HS-27A (cell line): ENCODE measurements around the gene UBR4.
"Not testable (repeated sequence)": the region's sequence is repeated elsewhere in the genome, so short reads cannot be mapped to it uniquely, and the experiment has no call there.

Experiments used
- DNase-seq: peaks from one replicate; pipeline ENCODE4 v3.0.0-alpha.2; 2012; ENCODE audit warnings: low read depth, missing footprints

UBR4 gene

DNA sequence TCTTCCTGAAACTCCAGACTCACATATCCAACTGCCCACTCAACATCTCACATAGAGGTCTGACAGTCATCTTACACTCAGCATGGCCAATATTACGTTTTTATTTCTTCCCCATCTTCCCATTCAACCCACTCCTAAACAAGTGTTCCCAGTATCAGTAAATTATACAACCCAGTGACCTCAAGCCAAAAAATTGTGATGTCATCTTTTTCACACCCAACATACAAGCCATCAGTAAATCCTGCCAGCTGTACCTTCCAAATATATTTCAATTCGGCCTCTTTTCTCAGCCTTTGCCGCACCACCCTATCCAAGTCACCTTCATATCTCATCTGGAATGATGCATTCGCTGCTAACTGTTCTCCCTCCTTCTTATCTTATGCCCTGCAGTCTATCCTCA is 19.6 kb downstream of the UBR4 start:
- DNase-seq = no peak

DNA sequence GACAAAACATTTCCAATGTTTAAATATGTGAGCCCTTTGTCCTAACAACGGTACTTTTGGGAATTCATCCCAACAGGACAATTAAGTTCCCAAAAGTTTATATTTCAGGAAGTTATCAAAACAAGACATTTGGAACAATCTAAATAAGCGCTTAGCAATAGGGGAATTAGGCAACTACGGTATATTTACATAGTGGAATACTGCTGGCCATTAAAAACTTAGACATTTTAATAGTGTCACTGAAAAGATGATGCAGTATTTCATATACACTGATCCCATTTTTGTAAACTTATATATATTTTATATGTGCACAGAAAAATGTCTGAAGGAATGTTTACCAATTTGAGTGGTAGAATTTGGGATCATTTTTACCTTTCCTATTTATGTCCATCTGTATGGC is 20.8 kb downstream of the UBR4 start:
- no peak for DNase-seq

DNA sequence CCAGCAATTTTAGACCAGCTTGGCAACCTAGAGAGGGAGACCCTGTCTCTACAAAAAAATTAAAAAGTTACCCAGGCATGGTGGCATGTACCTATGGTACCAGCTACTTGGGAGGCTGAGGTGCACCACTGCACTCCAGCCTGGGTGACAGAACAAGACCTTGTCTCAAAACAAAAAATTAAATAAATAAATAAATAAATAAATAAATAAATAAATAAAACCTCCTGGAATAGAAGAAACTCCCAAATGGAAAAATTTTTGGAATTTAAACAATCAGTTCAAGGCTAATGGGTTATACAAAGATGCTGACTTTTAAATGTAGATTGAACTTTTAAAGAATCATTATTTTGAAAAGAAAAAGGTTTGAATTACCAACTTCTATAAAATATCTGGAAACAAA is 22.2 kb downstream of the UBR4 start:
- DNase-seq = no peak

DNA sequence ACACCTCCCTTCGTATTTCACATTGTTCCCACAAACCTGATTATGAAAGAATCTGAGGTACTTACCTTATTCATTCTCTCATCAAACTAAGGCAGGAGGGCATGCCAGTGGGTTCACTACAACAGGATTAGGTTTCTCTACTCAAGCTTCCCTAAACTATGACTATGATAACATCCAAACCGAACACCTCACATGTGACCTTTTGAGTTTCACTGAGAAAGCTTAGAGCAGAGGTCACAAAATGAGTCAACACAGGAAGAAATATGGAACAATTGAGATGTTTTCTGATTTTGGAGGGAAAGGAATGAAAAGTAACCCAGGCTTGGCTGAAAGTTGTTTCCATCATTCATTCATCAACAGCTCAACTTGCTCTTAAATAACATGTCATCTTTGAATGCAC is 24.1 kb downstream of the UBR4 start:
- DNase-seq = no peak

DNA sequence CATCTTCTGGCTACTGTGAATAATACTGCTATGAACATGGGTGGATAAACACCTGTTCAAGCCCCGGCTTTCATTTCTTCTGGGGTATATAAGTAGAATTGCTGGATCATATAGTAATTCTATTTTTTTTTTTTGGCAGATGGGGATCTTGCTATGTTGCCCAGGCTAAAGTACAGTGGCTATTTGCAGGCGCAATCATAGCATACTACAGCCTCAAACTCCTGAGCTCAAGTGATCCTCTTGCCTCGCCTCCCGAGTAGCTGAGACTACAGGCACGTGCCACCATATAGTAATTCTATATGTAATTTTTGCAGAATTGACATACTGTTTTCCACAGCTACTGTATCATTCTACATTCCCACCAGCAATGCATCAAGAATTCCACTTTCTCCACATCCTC is 27.8 kb downstream of the UBR4 start:
- DNase-seq = no peak

DNA sequence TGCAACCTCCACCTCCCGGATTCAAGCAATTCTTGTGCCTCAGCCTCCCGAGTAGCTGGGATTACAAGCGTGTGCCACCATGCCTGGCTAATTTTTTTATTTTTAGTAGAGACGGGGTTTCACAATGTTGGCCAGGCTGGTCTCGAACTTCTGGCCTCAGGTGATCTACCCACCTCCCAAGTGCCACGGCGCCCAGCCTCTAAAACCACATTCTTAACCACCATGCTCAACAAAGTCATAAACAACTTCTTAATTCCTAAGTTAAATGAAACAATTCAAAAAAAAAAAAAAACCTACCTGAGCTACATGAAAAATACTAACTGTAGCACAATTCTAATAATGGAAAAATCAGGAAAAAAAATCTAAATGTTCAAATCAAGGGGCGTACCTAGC is 29.8 kb downstream of the UBR4 start:
- DNase-seq = not testable (repeated sequence)

DNA sequence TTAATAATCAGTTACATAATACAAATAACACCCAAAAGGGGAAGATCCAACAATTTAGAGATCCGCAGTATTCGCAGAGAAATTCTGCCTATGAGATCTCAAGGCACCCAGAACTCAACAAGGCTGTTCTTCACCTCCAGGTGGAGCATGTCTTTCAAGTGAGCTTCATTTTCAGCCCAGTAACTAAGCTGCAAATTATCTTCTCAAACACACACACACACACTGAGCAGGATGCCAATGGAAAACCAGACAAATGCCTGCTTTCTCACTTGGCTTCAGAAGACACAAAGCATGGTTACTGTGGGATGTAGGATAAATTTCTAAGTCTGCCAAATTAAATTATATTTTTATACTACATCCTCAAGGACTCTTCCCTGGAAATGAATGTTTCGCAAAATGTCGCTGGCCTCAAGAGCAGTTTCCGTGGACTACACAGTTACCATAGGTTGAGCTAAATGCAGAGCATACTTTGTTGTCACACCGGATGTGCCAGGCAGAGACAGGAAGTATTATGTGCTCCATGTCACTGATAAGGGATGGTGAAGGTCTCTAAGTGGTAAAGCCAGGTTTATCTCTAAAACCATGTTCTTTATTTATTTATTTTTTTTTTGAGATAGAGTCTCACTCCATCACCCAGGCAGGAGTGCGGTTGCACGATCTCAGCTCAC is 30.3 kb downstream of the UBR4 start:
- no peak for DNase-seq

DNA sequence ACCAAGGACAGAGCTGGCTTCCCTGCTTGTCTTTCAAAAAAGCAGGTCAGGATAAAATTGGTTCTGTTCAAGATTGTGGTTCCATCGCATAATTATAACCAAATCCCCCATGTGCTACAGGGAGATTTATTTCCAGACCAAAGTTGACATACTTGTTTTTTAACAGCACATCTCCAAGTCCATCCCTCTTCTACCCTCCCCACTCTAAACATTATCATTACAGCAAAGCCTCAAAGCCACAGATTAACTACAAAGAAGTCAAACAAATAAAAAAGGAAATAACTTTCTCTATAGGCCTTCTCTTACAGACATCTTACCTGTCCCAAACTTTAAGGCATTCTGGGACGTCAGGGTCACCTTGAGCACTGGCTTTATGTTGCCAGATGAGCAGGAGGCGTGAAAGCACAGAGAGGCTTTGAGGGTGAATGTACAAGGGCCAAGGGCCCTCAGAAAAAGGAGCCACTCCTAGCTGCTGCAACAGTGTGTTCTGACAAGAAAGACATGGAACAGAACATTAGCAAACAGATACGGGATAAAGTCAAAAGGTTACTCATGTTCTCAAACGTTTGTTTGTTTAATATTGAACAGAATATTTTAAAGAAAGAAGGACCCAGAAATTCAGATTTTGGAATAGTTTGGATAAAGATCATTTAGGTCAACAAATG is 31.2 kb downstream of the UBR4 start:
- DNase-seq = no peak

DNA sequence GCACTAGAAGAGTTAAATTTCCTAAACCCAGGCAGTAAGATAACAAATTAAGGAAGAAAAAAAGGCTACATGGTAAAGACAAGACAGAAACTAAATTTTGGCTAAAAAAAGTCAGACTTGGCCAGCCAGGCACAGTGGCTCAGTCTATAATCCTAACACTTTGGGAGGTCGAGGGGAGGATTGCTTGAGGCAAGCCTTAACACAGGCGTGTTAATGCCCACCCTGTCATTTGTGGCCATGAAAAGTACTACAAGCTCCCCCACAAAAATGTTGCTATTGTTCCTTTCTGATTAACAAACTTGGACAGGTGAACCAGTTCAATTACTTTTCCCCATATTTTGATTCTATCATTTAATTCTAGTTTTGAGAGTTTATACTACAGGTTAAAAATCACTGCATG is 32.3 kb downstream of the UBR4 start:
- no peak for DNase-seq

DNA sequence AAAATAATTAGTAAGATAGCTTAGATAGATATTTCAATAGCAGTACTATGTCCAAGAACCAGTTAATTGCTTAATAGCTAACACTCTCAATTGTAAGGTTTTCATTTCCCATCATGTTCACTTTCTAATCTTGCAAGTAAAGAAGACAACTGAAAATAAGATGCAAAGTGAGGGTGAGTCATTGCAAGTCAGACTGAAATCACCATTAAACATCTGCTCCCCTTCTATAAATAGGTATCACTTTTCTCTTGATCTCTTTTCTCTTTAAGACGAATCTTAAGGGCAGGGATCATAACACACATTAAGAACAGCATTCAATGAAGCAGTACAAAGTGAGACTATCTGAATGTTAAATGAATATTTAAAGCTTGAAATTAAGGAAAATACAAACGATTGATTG is 40.4 kb downstream of the UBR4 start:
- DNase-seq = no peak

DNA sequence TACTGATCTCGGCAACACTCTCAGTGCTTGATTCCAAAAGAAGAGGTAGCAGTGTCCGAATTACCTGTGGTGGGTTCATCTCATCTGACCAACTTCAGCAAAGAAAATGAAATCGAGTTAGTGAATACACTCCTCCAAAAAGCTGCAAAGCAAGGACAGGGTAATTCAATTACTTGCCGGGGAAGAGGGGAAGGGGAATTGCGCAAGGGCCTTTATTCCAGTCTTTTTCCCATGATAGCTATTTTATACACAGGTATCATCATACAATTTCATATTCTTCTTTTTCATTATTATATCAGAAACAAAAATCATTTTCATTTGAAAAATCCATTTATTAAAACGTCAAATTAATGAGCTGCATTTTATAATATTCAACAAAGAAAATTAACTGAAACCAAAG is 42.9 kb downstream of the UBR4 start:
- DNase-seq = no peak

DNA sequence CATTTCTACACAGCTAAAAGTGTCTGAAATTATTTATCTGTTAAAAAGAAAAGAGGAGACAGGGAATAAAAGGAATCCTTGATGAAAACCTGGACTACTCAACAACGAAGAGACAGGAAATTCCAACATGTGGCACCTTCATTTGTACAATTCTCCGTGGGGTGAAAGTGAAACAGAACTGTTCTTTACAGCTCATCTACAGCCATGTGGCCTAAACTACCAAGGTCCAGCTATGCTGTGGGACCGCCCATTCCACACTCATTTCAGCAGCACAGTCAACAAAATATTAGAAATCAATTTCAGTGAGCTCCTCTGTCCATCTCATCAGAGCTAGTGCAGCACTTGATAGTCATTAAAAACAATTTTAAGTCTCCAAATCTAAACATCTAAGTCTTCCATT is 44.0 kb downstream of the UBR4 start:
- no peak for DNase-seq

DNA sequence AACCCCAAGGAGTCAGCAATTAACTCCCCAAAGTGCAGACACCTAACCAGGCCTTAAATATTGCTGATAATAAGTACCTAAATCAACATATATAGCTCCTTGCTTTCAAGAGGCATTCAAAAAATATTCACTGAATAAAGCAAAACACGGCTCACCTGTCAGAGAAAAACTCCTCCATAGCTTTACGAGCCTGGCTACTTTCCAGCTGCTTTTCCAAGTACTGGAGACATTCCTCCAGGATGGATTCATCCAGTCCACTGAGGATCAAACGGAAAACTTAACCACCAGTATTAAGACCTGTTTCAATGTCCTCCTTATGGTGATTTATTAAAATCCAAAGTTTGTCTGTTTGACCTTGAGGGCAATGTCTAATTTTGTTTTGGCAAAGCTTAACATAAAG is 44.6 kb downstream of the UBR4 start:
- no peak for DNase-seq

DNA sequence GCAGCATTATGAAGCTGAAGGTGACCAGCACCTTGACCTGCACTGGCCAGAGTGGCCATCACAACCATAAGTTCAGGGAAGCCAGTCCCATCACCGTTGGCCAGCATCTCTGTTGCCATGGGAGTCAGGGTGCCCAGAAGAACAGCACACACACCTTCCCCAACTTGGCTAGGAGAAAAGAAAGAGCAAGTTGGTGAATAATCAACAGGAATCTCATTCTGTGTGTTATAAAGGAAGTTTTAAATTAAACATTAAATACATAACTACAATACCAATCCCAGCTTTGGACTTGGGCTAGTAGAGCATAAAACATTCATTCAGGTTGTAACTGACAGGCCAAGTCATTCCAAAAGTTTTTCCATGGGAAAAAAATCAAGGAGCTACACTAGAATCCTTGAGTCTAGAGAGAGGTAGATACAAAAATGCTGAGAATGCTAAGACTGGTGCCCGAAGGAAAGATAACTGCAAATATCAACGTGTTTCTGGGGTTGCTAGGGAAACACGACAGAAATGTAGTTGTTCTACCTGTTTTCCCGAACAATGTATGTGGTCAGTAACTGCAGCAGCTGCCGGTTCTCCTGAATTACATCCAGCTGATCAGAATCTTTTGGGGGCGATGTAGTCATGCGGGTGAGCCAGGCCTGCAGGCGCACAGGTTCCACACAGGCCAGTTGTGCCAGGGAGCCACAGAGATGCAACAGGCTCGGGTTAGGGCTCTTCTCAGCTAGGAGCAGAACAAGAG is 45.6 kb downstream of the UBR4 start:
- DNase-seq = no peak

DNA sequence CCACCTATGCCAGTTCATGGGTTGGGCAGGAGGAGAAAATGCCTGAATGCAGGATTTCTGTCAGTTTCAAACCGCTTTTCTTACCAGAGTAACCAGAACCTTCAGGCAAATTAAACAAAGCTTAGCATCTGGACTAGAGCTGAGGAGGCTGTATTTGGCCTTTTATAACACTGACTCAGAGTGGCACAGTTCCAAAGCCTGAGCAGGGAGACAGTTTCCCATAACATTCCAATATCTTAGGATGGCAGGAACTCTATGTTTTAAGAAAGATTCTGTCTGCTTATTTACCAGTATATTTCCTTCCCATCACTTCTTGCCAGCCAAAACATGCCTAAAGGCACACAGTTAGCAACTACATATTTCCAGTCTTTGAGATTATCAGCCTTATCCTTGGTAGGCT is 46.8 kb downstream of the UBR4 start:
- no peak for DNase-seq

DNA sequence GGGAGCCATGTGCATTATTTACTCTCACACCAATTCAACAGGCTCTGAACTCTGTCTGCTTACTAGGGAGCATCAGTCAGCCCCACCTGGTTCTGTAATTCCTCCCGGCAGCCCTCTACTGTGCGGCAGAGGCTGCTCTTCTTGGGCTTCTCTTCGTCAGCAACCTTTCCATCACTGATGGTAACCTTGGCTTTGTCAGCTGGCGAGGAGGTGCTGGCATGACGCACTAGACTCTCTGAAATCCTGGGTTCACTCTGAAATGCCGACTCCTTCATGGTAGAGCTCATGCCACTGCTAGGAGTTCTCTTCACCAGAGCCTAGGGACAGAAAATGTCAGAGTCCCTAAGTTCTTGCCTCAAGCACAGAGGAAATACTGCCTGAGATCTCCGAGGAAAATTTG is 49.2 kb downstream of the UBR4 start:
- no peak for DNase-seq

DNA sequence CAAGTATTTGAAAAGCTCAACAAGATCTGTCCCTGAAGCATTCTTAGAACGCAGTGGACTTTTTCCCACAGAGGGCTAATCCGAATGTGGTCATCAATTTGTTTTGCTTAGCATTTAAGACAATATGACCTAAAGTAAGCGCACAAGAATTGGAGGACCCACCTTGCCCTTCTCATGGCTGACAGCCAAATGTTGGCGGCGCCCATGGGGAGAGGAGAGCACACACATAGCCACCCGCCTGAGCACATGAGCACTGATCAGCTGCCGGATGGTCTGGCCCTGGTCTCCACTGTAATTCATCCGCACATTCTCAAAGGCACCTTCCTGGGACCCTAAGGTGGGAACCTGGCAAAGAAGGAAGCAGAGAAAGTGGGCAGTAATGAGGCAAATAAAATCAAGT is 52.4 kb downstream of the UBR4 start:
- DNase-seq = no peak

DNA sequence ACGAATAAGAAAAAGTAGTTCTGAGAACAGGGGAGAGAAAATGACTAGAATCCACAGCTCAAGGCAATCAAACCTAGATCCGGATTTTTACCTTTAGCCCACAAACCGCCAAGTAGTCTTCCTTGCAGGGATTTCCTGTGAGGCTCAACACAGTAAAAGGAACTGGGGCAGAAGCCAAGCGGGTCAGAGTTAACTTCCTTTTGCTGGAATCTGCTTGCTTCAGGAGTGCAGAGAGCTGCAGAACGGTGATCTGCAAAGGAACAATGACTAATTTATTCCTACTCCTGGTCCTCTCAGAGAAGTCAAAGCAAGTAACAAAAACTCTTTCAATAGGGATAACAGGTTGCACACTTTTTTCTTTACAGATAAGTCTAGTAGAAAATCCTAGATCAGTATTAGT is 53.4 kb downstream of the UBR4 start:
- no peak for DNase-seq

DNA sequence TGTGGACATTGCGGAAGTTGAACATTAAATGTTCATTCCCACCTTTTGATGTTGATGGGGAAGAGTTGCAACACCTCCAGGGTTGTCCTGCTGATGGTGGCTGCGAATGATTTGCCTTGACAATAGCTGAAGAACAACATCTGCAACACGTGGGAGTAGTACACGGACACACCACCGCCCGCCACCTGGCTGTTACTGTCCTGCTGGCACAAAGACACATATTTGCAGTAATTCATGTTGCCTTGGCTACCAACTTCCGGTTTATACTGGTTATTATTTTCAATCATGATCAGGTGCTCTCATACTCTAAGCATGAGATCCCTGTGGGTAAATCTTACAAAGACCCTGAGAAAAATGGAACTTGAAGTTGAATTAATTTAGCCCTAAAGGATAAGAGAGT is 55.2 kb downstream of the UBR4 start:
- no peak for DNase-seq

DNA sequence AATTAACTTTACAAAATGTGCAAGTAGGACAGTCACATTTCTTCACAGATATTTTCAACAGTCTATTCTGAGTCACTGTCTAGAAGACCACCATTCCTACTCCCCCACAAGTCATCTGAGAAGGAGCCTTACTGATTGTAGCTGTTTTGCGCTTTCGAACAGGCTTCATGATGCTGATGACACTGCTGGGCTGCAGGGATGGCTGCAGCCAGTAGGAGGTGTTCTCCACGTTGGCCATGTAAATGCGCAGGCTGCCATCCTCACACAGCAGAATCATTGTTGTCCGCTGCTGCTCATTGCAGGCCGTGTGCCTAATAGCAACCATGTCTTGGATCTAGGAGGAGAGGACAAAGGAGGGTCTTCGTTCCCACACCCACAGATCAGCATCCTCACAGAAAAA is 56.9 kb downstream of the UBR4 start:
- DNase-seq = no peak

DNA sequence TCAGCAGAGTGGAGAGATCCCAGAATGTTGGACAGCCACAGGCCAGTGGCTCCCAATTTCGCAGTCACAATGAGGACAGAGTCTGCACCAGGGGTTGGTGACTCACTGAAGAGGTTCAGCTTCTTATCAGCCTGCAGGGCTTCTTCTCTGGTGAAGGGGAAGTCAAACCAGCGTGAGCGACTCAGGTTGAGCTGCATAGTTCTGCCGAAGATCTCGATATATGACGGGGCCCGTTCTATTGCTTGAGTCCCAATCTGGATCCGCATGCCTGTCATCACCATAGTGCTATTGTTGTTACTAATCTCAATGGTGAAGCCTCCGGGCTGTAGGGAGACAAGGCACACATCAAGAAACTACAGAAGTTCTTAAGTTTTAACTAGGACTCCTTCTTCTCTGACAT is 58.5 kb downstream of the UBR4 start:
- no peak for DNase-seq

DNA sequence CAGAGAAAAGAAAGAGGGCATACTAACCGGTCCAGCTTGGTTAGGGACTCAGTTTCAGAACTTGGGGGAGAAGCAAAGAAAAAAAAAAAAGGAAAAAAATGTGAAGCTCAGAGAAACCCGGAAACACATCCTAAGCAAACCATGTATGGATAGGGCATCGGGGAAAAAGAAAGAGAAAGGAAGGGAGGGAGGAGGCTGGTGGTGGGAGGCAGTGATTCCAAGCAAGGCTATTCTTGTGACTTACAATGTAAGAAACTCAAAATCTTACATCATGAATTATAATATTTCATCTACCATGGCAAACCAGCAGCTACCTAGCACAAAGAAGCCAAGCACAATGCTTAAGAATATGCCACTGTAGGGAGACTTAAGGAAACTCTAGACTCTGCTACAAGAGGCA is 60.3 kb downstream of the UBR4 start:
- no peak for DNase-seq

DNA sequence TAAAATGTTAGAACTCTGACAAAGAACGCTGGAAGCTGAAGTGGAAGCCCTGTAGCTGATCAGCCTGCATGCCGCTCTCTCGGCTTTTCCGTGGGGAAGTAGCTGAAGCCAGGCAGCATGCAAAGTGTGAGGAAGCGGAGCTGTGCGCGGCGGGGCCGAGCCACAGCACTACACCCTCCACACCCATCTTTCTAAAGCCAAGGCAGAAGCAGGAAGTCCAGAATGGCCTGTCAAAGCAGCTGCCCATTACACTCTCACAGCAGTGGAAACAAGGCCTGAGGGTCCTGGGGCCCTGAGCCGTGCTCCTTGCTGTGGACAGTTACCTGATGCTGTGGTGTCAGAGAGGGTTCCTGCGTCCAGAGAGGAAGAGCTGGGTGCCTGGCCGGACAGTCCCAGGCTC is 69.6 kb downstream of the UBR4 start:
- DNase-seq = no peak

DNA sequence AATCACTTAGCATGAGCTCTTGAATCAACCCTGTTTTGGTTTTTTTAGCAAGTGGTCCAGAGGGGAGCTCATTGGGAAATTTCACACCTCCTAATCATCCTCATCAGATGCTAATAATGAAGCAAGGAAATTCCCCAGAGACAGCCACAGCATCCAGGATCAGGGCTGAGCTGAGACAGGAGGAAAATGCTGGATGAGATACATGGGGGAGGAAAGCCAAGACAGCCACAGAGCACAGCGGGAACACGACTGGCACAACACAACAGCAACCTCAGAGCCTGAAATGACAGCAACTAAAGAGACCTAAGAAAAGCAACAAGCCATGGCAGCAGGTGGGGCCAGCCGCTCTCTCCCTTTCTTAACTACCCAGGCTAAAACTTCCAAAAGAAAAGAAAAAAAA is 70.4 kb downstream of the UBR4 start:
- no peak for DNase-seq
